A549 (cell line): Measurements from ENCODE around the gene MRPL53. TPM values are rescaled to one million over a fixed set of nuclear protein-coding genes. Genes with fewer than 3 reads are reported as not detected.

Experiments
- ATAC-seq, 2 experiments: fragments of 200-7000 bp in 1 of 2; fragments of >200 bp in 1 of 2; cut with Nextera tagmentation in 1 of 2; cut with Tn5 transposase in 1 of 2; 3 replicates each; pipeline versions ENCODE4 v1.8.0 to v1.9.1; 2018 to 2020; ENCODE audit warnings: mild to moderate bottlenecking in 1 of 2, moderate library complexity in 1 of 2
- CTCF ChIA-PET: fragments of 300-600 bp; sonication (Branson Sonifier 250); formaldehyde crosslinking; extraction: SDS; loops from one replicate; lab custom pipeline; 2021; ENCODE audit warnings: antibody characterized with exemption, inconsistent platforms; lab: Yijun Ruan, JAX
- POLR2A ChIA-PET: fragments of 350-600 bp; formaldehyde crosslinking; extraction: SDS; loops from one replicate; lab custom pipeline; 2021; ENCODE audit warnings: antibody characterized with exemption, inconsistent platforms; lab: Yijun Ruan, JAX
- DNase-seq, 2 experiments: peaks; one replicate each; pipeline versions ENCODE4 v3.0.0 to v3.0.0-alpha.2; 2011 to 2016; ENCODE audit warnings: low read depth in 1 of 2, low spot score in 1 of 2
- FAIRE-seq: peaks from 2 replicates; lab custom pipeline; 2011; peaks lifted over from hg19 to GRCh38; lab: Jason Lieb, UNC
- H3K27ac ChIP-seq, 2 experiments: fragments of >200 bp; sonication (Bioruptor Twin); formaldehyde crosslinking; 3 replicates each; pipeline ENCODE4 v1.5.1; 2016 to 2017
- H3K4me1 ChIP-seq: fragments of >200 bp; sonication (Bioruptor Twin); formaldehyde crosslinking; 3 replicates; pipeline ENCODE4 v1.6.1; 2016
- H3K4me2 ChIP-seq: fragments of >200 bp; sonication (Bioruptor Twin); formaldehyde crosslinking; 3 replicates; pipeline ENCODE4 v1.6.1; 2016
- H3K4me3 ChIP-seq: fragments of >200 bp; sonication (Bioruptor Twin); formaldehyde crosslinking; 3 replicates; pipeline ENCODE4 v1.5.1; 2016
- H3K9me3 ChIP-seq: fragments of >200 bp; sonication (Bioruptor Twin); formaldehyde crosslinking; 3 replicates; pipeline ENCODE4 v1.6.1; 2016
- BCL3 ChIP-seq: fragments of >200 bp; sonication (Bioruptor Twin); formaldehyde crosslinking; IDR thresholded peaks from 3 replicates; pipeline ENCODE4 v1.6.1; 2016
- BHLHE40 ChIP-seq: IDR thresholded peaks from 2 replicates; pipeline ENCODE4 v1.6.1; 2012; ENCODE audit warnings: low read depth, low read length, inconsistent platforms
- CHD4 ChIP-seq: fragments of 200-600 bp; sonication (generic); IDR thresholded peaks from 2 replicates; pipeline ENCODE4 v1.6.1; 2016; ENCODE audit warnings: antibody characterized with exemption, mild to moderate bottlenecking, borderline replicate concordance
- ELK1 ChIP-seq: fragments of 150-350 bp; IDR thresholded peaks from 2 replicates; pipeline ENCODE4 v1.6.1; 2014; ENCODE audit warnings: low read depth, mild to moderate bottlenecking, low read length
- FOSL2 ChIP-seq, 2 experiments: fragments of 450-650 bp in 1 of 2; fragments of >200 bp in 1 of 2; sonication (Bioruptor Twin) in 1 of 2; formaldehyde crosslinking; IDR thresholded peaks; 2 replicates each; pipeline versions ENCODE4 v1.5.0 to v1.6.1; 2016 to 2020; ENCODE audit warnings: mild to moderate bottlenecking in 1 of 2, moderate library complexity in 1 of 2
- GATA3 ChIP-seq: IDR thresholded peaks from 2 replicates; pipeline ENCODE4 v1.6.1; 2012; ENCODE audit warnings: borderline replicate concordance
- HES2 ChIP-seq: fragments of >200 bp; sonication (Bioruptor Twin); formaldehyde crosslinking; IDR thresholded peaks from 2 replicates; pipeline ENCODE4 v1.6.1; 2016
- HOXA7 ChIP-seq: fragments of 250-450 bp; sonication (Bioruptor Pico); IDR thresholded peaks from 2 replicates; pipeline ENCODE4 v1.5.0; 2020; ENCODE audit warnings: mild to moderate bottlenecking, moderate library complexity
- HOXB5 ChIP-seq: fragments of 250-450 bp; sonication (Bioruptor Pico); IDR thresholded peaks from 2 replicates; pipeline ENCODE4 v1.5.0; 2020; ENCODE audit warnings: mild to moderate bottlenecking, moderate library complexity
- JUNB ChIP-seq: fragments of >200 bp; sonication (Bioruptor Twin); formaldehyde crosslinking; IDR thresholded peaks from 2 replicates; pipeline ENCODE4 v1.6.1; 2016
- KDM5A ChIP-seq: fragments of 200-600 bp; sonication (generic); IDR thresholded peaks from 2 replicates; pipeline ENCODE4 v1.6.1; 2016; ENCODE audit warnings: antibody characterized with exemption, mild to moderate bottlenecking
- MAZ ChIP-seq: fragments of 150-350 bp; IDR thresholded peaks from 2 replicates; pipeline ENCODE4 v1.6.1; 2014; ENCODE audit warnings: antibody characterized with exemption, low read depth, low read length, borderline replicate concordance
- NFE2L2 ChIP-seq: fragments of 150-350 bp; conservative IDR thresholded peaks from 2 replicates; pipeline ENCODE4 v1.6.1; 2014; ENCODE audit warnings: low read length
- NR3C1 ChIP-seq: fragments of >200 bp; sonication (Bioruptor Twin); formaldehyde crosslinking; IDR thresholded peaks from 3 replicates; pipeline ENCODE4 v1.6.1; 2017
- POLR2A ChIP-seq: IDR thresholded peaks from 2 replicates; pipeline ENCODE4 v1.6.1; 2012; ENCODE audit warnings: mild to moderate bottlenecking, low read length
- TP53 ChIP-seq: fragments of 250-450 bp; sonication (Bioruptor Pico); IDR thresholded peaks from 2 replicates; pipeline ENCODE4 v1.5.0; 2021; ENCODE audit warnings: mild to moderate bottlenecking, moderate library complexity
- USF2 ChIP-seq: fragments of 450-650 bp; IDR thresholded peaks from 2 replicates; pipeline ENCODE4 v1.6.1; 2014; ENCODE audit warnings: antibody characterized with exemption
- ZSCAN20 ChIP-seq: fragments of 250-450 bp; sonication (Bioruptor Pico); IDR thresholded peaks from 2 replicates; pipeline ENCODE4 v1.8.0; 2022; ENCODE audit warnings: mild to moderate bottlenecking, moderate library complexity
- WGBS: methylation state at CpG from one replicate; pipeline ENCODE4 v1.1.6; 2017; ENCODE audit errors: missing lambda C conversion rate; 5-methylcytosine and 5-hydroxymethylcytosine counted together
- polyA plus RNA-seq, 4 experiments: library from polyadenylated mRNA; depleted of rRNA in 3 of 4; stranded (reverse); fragments of >200 nt; fragmentation: RNase III in 1 of 4; extraction: RNeasy Plus Mini Kit Qiagen cat#74134 plus additional on column Dnase treatment in 1 of 4; gene quantifications; 2 replicates in 3 of 4; 3 replicates in 1 of 4; pipeline ENCODE4 v1.2.3, GENCODE V29; 2011 to 2017

The MRPL53 gene
- polyA plus RNA-seq, 2 of the 4 experiments (the other 2 are of a cell fraction) = 68.8 to 229 TPM

GRCh38 chr2:74504591-74504990 is 32.1 kb upstream of the MRPL53 start:
- POLR2A ChIA-PET = interaction anchor here (0.7 to 0.9 kb wide), 3 partner anchors 11 to 46 kb away, joined by 3 to 6 read pairs (median 3); partner anchors contain the start of genes HTRA2 and WBP1
- DNase-seq (no peak), ATAC-seq (no peak), FAIRE-seq (no peak)
- Histone ChIP-seq H3K9me3 (no peaks in the 10 kb centered on the region), H3K4me3 (no peak overlapping the region), H3K4me1 (peaks cover 33% of the 10 kb centered on the region), H3K4me2 (no peak overlapping the region; the same call in 2 of the 3 replicates), H3K27ac (0 out of 6 replicates have a peak overlapping the region, but pooled peaks of 1 of the 2 experiments have one; percentile 96)
- TF ChIP-seq BCL3 (no peak), KDM5A (no peak), FOSL2 (IDR thresholded peaks at IDR 0.05) (no peak), FOSL2 (CRISPR knock-in tag; IDR thresholded peaks at IDR 0.05) (no peak), ZSCAN20 (CRISPR knock-in tag) (no peak), GATA3 (no peak), BHLHE40 (no peak), JUNB (no peak), NFE2L2 (no peak), USF2 (no peak), MAZ (no peak), CHD4 (no peak), HES2 (no peak), HOXA7 (no peak), NR3C1 (no peak), ELK1 (no peak)
- 88% methylated on average over 3 of the region's 3 CpGs for WGBS
- CTCF ChIA-PET = interaction anchor here (0.7 to 15.5 kb wide), 8 partner anchors 15 to 84 kb away, joined by 3 to 184 read pairs (median 5); partner anchors contain the start of genes AUP1, C2orf81, CCDC142 and HTRA2

- DNase-seq (no peak), ATAC-seq (no peak), FAIRE-seq (no peak)
- Histone ChIP-seq H3K4me1 (peaks cover 33% of the 10 kb centered on the region), H3K4me3 (peak overlapping the region; percentile 54), H3K9me3 (no peaks in the 10 kb centered on the region), H3K27ac (peak overlapping the region; percentile 83 to 96), H3K4me2 (peak overlapping the region; percentile 72)
- ChIA-PET CTCF (interaction anchor here (1.0 to 15.5 kb wide), 8 partner anchors 16 to 112 kb away, joined by 3 to 184 read pairs (median 4); partner anchors contain the start of genes AUP1, C2orf81, CCDC142 and HTRA2), POLR2A (interaction anchor here (0.7 to 1.8 kb wide), 5 partner anchors 11 to 46 kb away, joined by 3 to 11 read pairs (median 5); partner anchors contain the start of genes CCDC142, HTRA2, TTC31 and WBP1)
- TF ChIP-seq BCL3 (no peak), HOXB5 (0 out of 2 replicates have a peak, but pooled peaks have one; percentile 0), TP53 (CRISPR knock-in tag) (no peak), POLR2A (0 out of 2 replicates have a peak, but pooled peaks have one; percentile 13)
- 91% methylated on average over 45 of the region's 45 CpGs for WGBS
These were observed 31.3 kb upstream of the MRPL53 start for GRCh38 chr2:74503506-74504475.
